ENCODE data around the gene KCNJ3. TPM values are rescaled to one million over a fixed set of nuclear protein-coding genes. Genes with fewer than 3 reads are reported as not detected.

KCNJ3 gene
- total and polyA plus RNA-seq, 9 of the 15 experiments (the other 6 are each of a cell fraction or from before 2014, with no cell fraction given) = not detected

DNA sequence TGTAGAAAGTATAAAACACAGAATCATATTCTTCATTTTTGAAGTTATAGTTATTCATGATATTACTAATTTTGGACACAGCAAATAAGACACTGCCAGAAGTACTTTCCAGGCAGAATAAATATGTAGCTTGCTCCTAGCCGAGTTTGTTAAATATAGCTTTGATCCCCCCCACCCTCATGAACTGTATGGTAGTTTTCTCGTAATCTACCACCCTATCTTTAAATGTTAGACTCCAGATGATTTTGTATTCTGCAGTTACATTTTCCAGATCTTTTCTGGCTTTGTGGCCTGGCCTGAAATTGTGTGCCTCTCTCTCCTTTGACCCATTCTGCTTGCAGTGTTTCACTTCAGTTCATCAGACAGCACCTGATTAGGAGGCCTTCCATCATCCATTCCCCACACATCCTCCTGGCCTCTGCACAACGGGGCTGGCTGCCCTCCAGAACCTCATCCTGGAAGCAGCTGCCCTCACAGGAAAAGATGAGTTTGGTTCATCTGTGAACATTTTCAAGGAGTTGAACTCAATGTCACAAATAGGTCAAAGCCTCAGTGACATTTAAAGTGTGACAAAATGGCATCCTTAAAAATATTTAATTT, 4.7 kb upstream of the KCNJ3 start:
- Histone ChIP-seq H2AFZ (ENCODE audit: low read depth, low read length) (no peak overlapping the region), H3K4me1 (replicated peaks in 1 of 2; ENCODE audit: control insufficient read depth in 2 of 2, insufficient read depth in 2 of 2, low read length in 2 of 2) (no peaks in the 10 kb centered on the region; a peak in 1 of 5 replicates), H3K27ac (ENCODE audit: extremely low read depth, low read depth, low read length) (no peak overlapping the region), H3K9ac (ENCODE audit: insufficient read depth in 1 of 2, low read depth in 2 of 2, low read length in 2 of 2) (no peak overlapping the region), H3K4me3 (no peak overlapping the region), H3K79me2 (ENCODE audit: control insufficient read depth, insufficient read depth, low read length) (no peaks in the 10 kb centered on the region), H3K4me2 (ENCODE audit: insufficient read depth, low read length) (no peak overlapping the region), H3K36me3 (ENCODE audit: control insufficient read depth, insufficient read depth, low read length) (no peaks in the 10 kb centered on the region), H3K9me1 (ENCODE audit: control insufficient read depth, insufficient read depth, low read length) (no peaks in the 10 kb centered on the region), H4K20me1 (replicated peaks; ENCODE audit: control insufficient read depth, insufficient read depth, low read length) (no peaks in the 10 kb centered on the region), H3K27me3 (ENCODE audit: control insufficient read depth in 2 of 2, insufficient read depth in 2 of 2, low read length in 2 of 2) (no peaks in the 10 kb centered on the region), H3K9me3 (replicated peaks; ENCODE audit: control insufficient read depth, insufficient read depth, low read depth, low read length) (no peaks in the 10 kb centered on the region)
- no peak for FAIRE-seq
- BruUV-seq (replicated peaks) = no TSS peak
- ChIA-PET POLR2A (no interaction called here), CTCF (ENCODE audit: low intra/inter-chr PET ratio) (no interaction called here)
- 0% methylated on average over 3 of the region's 3 CpGs for WGBS (ENCODE audit: insufficient coverage, low coverage, missing lambda C conversion rate)
- in situ Hi-C loops (cut with MboI) = no loop called here
- DNase-seq (ENCODE audit: extremely low read depth in 1 of 4, low spot score in 3 of 4) = no peak
- ATAC-seq = no peak
- no peak for TF ChIP-seq ZNF263 (CRISPR knock-in tag; IDR thresholded peaks at IDR 0.05; ENCODE audit: borderline replicate concordance)
- TF ChIP-seq EZH2 (IDR thresholded peaks at IDR 0.05; ENCODE audit: borderline replicate concordance, low read depth, low read length) = no peak
- TF ChIP-seq FOXM1 (IDR thresholded peaks at IDR 0.05; ENCODE audit: low read depth) = no peak
- no peak for TF ChIP-seq FOXM1 (CRISPR knock-in tag; IDR thresholded peaks at IDR 0.05; ENCODE audit: low read depth)
- TF ChIP-seq, protein P1, sequence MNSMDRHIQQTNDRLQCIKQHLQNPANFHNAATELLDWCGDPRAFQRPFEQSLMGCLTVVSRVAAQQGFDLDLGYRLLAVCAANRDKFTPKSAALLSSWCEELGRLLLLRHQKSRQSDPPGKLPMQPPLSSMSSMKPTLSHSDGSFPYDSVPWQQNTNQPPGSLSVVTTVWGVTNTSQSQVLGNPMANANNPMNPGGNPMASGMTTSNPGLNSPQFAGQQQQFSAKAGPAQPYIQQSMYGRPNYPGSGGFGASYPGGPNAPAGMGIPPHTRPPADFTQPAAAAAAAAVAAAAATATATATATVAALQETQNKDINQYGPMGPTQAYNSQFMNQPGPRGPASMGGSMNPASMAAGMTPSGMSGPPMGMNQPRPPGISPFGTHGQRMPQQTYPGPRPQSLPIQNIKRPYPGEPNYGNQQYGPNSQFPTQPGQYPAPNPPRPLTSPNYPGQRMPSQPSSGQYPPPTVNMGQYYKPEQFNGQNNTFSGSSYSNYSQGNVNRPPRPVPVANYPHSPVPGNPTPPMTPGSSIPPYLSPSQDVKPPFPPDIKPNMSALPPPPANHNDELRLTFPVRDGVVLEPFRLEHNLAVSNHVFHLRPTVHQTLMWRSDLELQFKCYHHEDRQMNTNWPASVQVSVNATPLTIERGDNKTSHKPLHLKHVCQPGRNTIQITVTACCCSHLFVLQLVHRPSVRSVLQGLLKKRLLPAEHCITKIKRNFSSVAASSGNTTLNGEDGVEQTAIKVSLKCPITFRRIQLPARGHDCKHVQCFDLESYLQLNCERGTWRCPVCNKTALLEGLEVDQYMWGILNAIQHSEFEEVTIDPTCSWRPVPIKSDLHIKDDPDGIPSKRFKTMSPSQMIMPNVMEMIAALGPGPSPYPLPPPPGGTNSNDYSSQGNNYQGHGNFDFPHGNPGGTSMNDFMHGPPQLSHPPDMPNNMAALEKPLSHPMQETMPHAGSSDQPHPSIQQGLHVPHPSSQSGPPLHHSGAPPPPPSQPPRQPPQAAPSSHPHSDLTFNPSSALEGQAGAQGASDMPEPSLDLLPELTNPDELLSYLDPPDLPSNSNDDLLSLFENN (IDR thresholded peaks at IDR 0.05; ENCODE audit: low read depth in 2 of 2, low read length in 2 of 2) = no peak
- no peak for TF ChIP-seq ZNF253 (CRISPR knock-in tag; conservative IDR thresholded peaks at IDR 0.05)
- TF ChIP-seq POLR2G (IDR thresholded peaks at IDR 0.05; ENCODE audit: low read depth, low read length) = no peak
- TF ChIP-seq FIP1L1 (IDR thresholded peaks at IDR 0.05; ENCODE audit: low read depth, low read length, poor library complexity, severe bottlenecking) = no peak
- no peak for TF ChIP-seq RAD51 (IDR thresholded peaks at IDR 0.05; ENCODE audit: borderline replicate concordance, low read depth)
- no peak for TF ChIP-seq MAFG (tag; conservative IDR thresholded peaks at IDR 0.05)
- no peak for TF ChIP-seq RCOR1 (IDR thresholded peaks at IDR 0.05; ENCODE audit: borderline replicate concordance in 1 of 2, low read depth in 2 of 2, low read length in 2 of 2)
- intact Hi-C loops (cut with micrococcal nuclease) = no loop called here
